Brain microvascular endothelial cell (primary cell): ENCODE data around the gene ERVV-1.
"Not testable (repeated sequence)": the region's sequence is repeated elsewhere in the genome, so short reads cannot be mapped to it uniquely, and the experiment has no call there.

ENCODE experiments used
- DNase-seq: peaks from one replicate; pipeline ENCODE4 v3.0.0-alpha.2; 2020
- H3K27ac ChIP-seq: fragments of 250-450 bp; sonication (Bioruptor Pico); 2 replicates; pipeline ENCODE4 v1.5.1; 2020; ENCODE audit warnings: mild to moderate bottlenecking, moderate library complexity
- H3K27me3 ChIP-seq: fragments of 250-450 bp; sonication (Bioruptor Pico); replicated peaks from 2 replicates; pipeline ENCODE4 v1.5.1; 2020; ENCODE audit warnings: mild to moderate bottlenecking
- H3K36me3 ChIP-seq: fragments of 250-450 bp; sonication (Bioruptor Pico); replicated peaks from 2 replicates; pipeline ENCODE4 v1.5.1; 2020; ENCODE audit warnings: mild to moderate bottlenecking
- H3K4me3 ChIP-seq: 2 replicates; pipeline ENCODE4 v1.5.1; 2011; ENCODE audit warnings: low read depth, mild to moderate bottlenecking, control low read depth, low read length, moderate library complexity
- in situ Hi-C: cut with HindIII; loops from 2 replicates; pipeline ENCODE4 v1.10.0; 2017; ENCODE audit warnings: low sequenced_read_pairs, low pct_ligation_motif_present
- TF ChIP-seq, protein P1 (sequence below): IDR thresholded peaks from 2 replicates; pipeline ENCODE4 v1.5.1; 2011; ENCODE audit warnings: low read depth, mild to moderate bottlenecking, moderate library complexity, low read length, control low read depth, inconsistent platforms; ENCODE audit errors: missing control alignments

The ERVV-1 gene

GRCh38 chr19:53013621-53014020 lies at the start of gene ERVV-1:
ERVV-1 (plus strand) TSS chr19:53013921; CDS start chr19:53014091, 170 bp downstream.
- DNase-seq: no peak
- no peak within 1 kb of the TSS for H3K4me3 ChIP-seq
- H3K27me3 ChIP-seq: no peaks in the 10 kb centered on the region
- TF ChIP-seq, protein P1, sequence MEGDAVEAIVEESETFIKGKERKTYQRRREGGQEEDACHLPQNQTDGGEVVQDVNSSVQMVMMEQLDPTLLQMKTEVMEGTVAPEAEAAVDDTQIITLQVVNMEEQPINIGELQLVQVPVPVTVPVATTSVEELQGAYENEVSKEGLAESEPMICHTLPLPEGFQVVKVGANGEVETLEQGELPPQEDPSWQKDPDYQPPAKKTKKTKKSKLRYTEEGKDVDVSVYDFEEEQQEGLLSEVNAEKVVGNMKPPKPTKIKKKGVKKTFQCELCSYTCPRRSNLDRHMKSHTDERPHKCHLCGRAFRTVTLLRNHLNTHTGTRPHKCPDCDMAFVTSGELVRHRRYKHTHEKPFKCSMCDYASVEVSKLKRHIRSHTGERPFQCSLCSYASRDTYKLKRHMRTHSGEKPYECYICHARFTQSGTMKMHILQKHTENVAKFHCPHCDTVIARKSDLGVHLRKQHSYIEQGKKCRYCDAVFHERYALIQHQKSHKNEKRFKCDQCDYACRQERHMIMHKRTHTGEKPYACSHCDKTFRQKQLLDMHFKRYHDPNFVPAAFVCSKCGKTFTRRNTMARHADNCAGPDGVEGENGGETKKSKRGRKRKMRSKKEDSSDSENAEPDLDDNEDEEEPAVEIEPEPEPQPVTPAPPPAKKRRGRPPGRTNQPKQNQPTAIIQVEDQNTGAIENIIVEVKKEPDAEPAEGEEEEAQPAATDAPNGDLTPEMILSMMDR: no peak
- no peaks in the 10 kb centered on the region for H3K36me3 ChIP-seq
- in situ Hi-C loops: no loop called here
- H3K27ac ChIP-seq: no peak within 1 kb of the TSS

DNA sequence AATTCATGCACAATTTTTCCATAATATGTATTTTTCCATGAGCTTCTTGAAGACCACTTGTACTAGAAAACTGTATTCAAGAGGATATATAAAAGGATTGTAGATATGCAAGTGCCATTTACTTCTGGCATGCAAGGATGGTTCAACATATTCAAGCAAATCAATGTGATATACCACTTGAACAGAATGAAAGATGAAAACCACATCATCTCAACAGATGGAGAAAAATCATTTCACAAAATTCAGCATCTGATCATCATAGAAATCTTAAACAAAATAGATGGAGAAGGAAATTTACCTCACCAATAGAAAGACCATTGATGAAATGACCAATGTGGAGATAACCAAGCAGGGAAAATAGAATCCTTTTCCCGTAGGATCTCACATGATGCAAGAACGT lies 45.9 kb upstream of the ERVV-1 start:
- Histone ChIP-seq H3K4me3 (no peak overlapping the region), H3K27me3 (no peaks in the 10 kb centered on the region), H3K27ac (no peak overlapping the region), H3K36me3 (no peaks in the 10 kb centered on the region)
- DNase-seq: no peak
- TF ChIP-seq, protein P1: no peak
- in situ Hi-C loops: no loop called here

DNA sequence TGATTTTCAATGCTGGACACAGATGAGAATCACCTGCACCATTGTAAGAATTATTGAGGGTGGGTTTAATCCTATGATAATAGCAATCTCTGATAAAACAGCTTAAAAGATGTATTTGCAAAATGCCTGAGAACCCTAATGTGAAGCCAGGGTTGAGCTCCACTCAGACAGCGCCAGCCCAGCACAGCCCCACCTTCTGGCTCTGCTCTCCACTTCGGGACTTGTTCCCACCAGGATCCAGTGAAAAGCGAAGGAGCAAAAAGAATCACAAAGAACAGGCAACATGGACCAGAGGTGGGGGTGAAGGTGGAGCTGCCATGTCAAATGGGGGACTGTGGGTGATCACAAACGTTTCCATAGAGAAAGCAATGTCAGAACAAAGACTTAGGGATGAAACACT lies 32.4 kb upstream of the ERVV-1 start:
- no peak for DNase-seq
- no peak overlapping the region for H3K27ac ChIP-seq
- peaks cover 17% of the 10 kb centered on the region for H3K36me3 ChIP-seq
- H3K4me3 ChIP-seq: no peak overlapping the region
- H3K27me3 ChIP-seq: no peaks in the 10 kb centered on the region
- in situ Hi-C loops: no loop called here
- TF ChIP-seq, protein P1: no peak

DNA sequence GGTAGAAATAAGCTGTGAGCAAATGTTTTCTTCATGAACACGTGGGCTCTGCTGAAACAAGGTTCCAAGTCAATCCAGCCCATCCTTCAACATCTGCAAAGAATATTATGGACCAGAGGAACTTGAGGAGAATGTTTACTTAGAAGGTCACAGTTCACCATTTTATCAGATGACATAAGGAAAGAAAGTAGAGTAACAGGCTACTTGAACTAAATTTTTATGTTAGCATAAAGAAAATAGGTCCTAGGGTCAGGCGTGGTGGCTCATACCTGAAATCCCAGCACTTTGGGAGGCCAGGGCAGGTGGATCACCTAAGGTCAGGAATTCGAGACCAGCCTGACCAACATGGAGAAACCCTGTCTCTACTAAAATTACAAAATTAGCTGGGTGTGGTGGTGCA lies 30.6 kb upstream of the ERVV-1 start:
- H3K27ac ChIP-seq, H3K27me3 ChIP-seq, H3K4me3 ChIP-seq, in situ Hi-C loops, DNase-seq: not testable (repeated sequence)
- H3K36me3 ChIP-seq: peaks cover 23% of the 10 kb centered on the region

- H3K36me3 ChIP-seq: peaks cover 23% of the 10 kb centered on the region
- TF ChIP-seq, protein P1: no peak
- in situ Hi-C loops: no loop called here
- H3K4me3 ChIP-seq: no peak overlapping the region
- no peak for DNase-seq
- H3K27ac ChIP-seq: no peak overlapping the region
- no peaks in the 10 kb centered on the region for H3K27me3 ChIP-seq
These were observed 26.5 kb upstream of the ERVV-1 start for GRCh38 chr19:52987221-52987620.

DNA sequence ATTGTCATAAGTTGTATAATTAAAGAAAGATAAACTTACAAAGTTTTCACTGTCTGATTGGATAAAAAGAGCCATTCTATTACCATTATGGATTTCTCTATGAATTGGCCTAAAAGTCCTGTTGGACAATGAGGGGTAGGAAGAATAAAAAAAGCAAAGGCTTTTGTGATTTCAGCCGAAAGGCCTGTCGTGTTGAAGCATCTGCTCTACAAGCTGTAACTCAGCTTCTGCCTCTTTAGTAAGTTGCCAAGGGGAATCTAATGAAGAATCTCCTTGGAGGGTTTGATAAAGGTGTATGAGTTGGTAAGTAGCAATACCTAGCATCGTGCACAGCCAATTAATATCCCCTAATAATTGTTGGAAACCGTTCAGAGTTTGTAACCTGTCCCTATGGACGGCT lies 25.2 kb upstream of the ERVV-1 start:
- Histone ChIP-seq H3K36me3 (peaks cover 23% of the 10 kb centered on the region), H3K27me3 (no peaks in the 10 kb centered on the region), H3K27ac (no peak overlapping the region), H3K4me3 (no peak overlapping the region)
- DNase-seq: no peak
- in situ Hi-C loops: no loop called here
- TF ChIP-seq, protein P1: no peak
